Neural progenitor cell (in vitro differentiated cells): ENCODE data around the gene TTPAL.

Experiments
- CTCF ChIP-seq: fragments of 200-600 bp; sonication (generic); IDR thresholded peaks from 2 replicates; pipeline ENCODE4 v1.5.1; 2017; ENCODE audit warnings: antibody characterized with exemption, mild to moderate bottlenecking
- EZH2phosphoT487 ChIP-seq: fragments of 200-600 bp; sonication (generic); IDR thresholded peaks from 2 replicates; pipeline ENCODE4 v1.6.1; 2017; ENCODE audit warnings: antibody characterized with exemption

- TF ChIP-seq CTCF (no peak), EZH2phosphoT487 (no peak)
These were observed 65.2 kb downstream of the TTPAL start for GRCh38 chr20:44540834-44541233.
